ENCODE results near the gene SPATA31C2. TPM values are rescaled to one million over a fixed set of nuclear protein-coding genes. Genes with fewer than 3 reads are reported as not detected.
"Not testable (repeated sequence)": the region's sequence is repeated elsewhere in the genome, so short reads cannot be mapped to it uniquely, and the experiment has no call there.

The SPATA31C2 gene
- total RNA-seq, 1 experiment from 2014 or later = not detected

- Histone ChIP-seq H3K79me2 (ENCODE audit: insufficient read depth, low read length) (no peaks in the 10 kb centered on the region), H3K4me2 (ENCODE audit: low read length) (no peak overlapping the region), H3K4me1 (ENCODE audit: control insufficient read depth in 1 of 2, insufficient read depth in 2 of 2, low read length in 2 of 2) (no peaks in the 10 kb centered on the region), H3K27me3 (ENCODE audit: insufficient read depth, low read length) (0 out of 2 replicates have a peak, but pooled peaks cover 5% of the 10 kb centered on the region), H3K36me3 (ENCODE audit: control insufficient read depth in 1 of 2, insufficient read depth in 2 of 2, low read length in 2 of 2) (no peaks in the 10 kb centered on the region), H3K4me3 (replicated peaks in 1 of 2; ENCODE audit: low read depth in 1 of 2, low read length in 2 of 2) (no peak overlapping the region), H4K20me1 (ENCODE audit: insufficient read depth) (no peaks in the 10 kb centered on the region), H3K9ac (ENCODE audit: low read length) (no peak overlapping the region), H3K9me3 (ENCODE audit: control insufficient read depth in 1 of 2, insufficient read depth in 1 of 2, low read depth in 1 of 2, low read length in 2 of 2) (no peaks in the 10 kb centered on the region), H2AFZ (ENCODE audit: low read depth, low read length, poor library complexity, severe bottlenecking) (no peak overlapping the region), H3K9me2 (ENCODE audit: insufficient read depth) (no peaks in the 10 kb centered on the region), H3K27ac (ENCODE audit: low read depth, low read length) (no peak overlapping the region)
- ChIA-PET CTCF (no interaction called here), RAD21 (ENCODE audit: low non-redundant PET in 1 of 2, low total read pairs in 2 of 2, uncharacterized antibody in 2 of 2, unreplicated experiment in 2 of 2) (no interaction called here), POLR2A (no interaction called here)
- ATAC-seq (no peak), DNase-seq (ENCODE audit: low read depth, low spot score) (no peak)
- intact Hi-C loops (cut with micrococcal nuclease) = no loop called here
- no peak for TF ChIP-seq SP1 (IDR thresholded peaks at IDR 0.05; ENCODE audit: low read depth)
- BruUV-seq (replicated peaks) = no TSS peak
Measured at GRCh38 chr9:88143957-88144625, 5.8 kb upstream of the SPATA31C2 start.

DNA sequence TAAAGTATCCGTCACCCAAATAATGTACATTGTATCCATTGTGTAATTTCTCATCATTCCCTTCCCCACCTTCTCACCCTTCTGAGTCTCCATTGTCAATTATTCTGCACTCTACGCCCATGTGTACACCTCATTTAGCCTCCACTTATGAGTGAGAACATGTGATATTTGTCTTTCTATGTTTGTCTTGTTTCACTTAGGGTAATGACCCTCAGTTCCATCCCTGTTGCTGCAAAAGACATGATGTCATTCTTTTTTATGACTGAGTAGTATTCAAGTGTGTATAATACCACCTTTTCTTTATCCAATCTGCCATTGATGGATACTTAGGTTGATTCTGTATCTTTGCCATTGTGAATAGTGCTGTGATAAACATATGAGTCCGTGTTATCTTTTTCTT lies 4.9 kb upstream of the SPATA31C2 start:
- no peak overlapping the region for H3K4me2 ChIP-seq (ENCODE audit: low read length)
- no peaks in the 10 kb centered on the region for H3K36me3 ChIP-seq (ENCODE audit: control insufficient read depth in 1 of 2, insufficient read depth in 2 of 2, low read length in 2 of 2)
- no peak overlapping the region for H2AFZ ChIP-seq (ENCODE audit: low read depth, low read length, poor library complexity, severe bottlenecking)
- no peaks in the 10 kb centered on the region for H3K9me3 ChIP-seq (ENCODE audit: control insufficient read depth in 1 of 2, insufficient read depth in 1 of 2, low read depth in 1 of 2, low read length in 2 of 2)
- 0 out of 2 replicates have a peak, but pooled peaks cover 5% of the 10 kb centered on the region for H3K27me3 ChIP-seq (ENCODE audit: insufficient read depth, low read length)
- no peaks in the 10 kb centered on the region for H3K4me1 ChIP-seq (ENCODE audit: control insufficient read depth in 1 of 2, insufficient read depth in 2 of 2, low read length in 2 of 2)
- H3K9me2 ChIP-seq (ENCODE audit: insufficient read depth) = no peaks in the 10 kb centered on the region
- H3K9ac ChIP-seq (ENCODE audit: low read length) = no peak overlapping the region
- intact Hi-C loops (cut with micrococcal nuclease) = no loop called here
- DNase-seq (ENCODE audit: low read depth, low spot score) (no peak), ATAC-seq (no peak)
- CTCF ChIA-PET = no interaction called here
- H3K79me2 ChIP-seq (ENCODE audit: insufficient read depth, low read length) = no peaks in the 10 kb centered on the region
- no peaks in the 10 kb centered on the region for H4K20me1 ChIP-seq (ENCODE audit: insufficient read depth)
- no TSS peak for BruUV-seq (replicated peaks)
- RAD21 ChIA-PET (ENCODE audit: low non-redundant PET in 1 of 2, low total read pairs in 2 of 2, uncharacterized antibody in 2 of 2, unreplicated experiment in 2 of 2) = no interaction called here
- H3K27ac ChIP-seq (ENCODE audit: low read depth, low read length) = no peak overlapping the region
- POLR2A ChIA-PET = no interaction called here
- H3K4me3 ChIP-seq (replicated peaks in 1 of 2; ENCODE audit: low read depth in 1 of 2, low read length in 2 of 2) = no peak overlapping the region
- TF ChIP-seq YY1 (IDR thresholded peaks at IDR 0.05; ENCODE audit: extremely low read depth, insufficient replicate concordance, low read depth, low read length) (no peak), JUND (IDR thresholded peaks at IDR 0.05) (no peak), FOSL1 (IDR thresholded peaks at IDR 0.05; ENCODE audit: low read depth) (no peak), RAD21 (IDR thresholded peaks at IDR 0.05; ENCODE audit: low read depth) (no peak), SIN3A (IDR thresholded peaks at IDR 0.05; ENCODE audit: low read depth) (no peak), ZFX (IDR thresholded peaks at IDR 0.05) (no peak), SP1 (IDR thresholded peaks at IDR 0.05; ENCODE audit: low read depth) (no peak), POLR2AphosphoS5 (IDR thresholded peaks at IDR 0.05; ENCODE audit: low read depth, low read length) (no peak), POLR2A (IDR thresholded peaks at IDR 0.05; ENCODE audit: borderline replicate concordance, extremely low read depth, insufficient read depth, insufficient read length) (no peak), ZBTB33 (IDR thresholded peaks at IDR 0.05; ENCODE audit: extremely low read depth, insufficient replicate concordance, low read length) (no peak), CBX3 (IDR thresholded peaks at IDR 0.05; ENCODE audit: low read depth) (no peak), ZNF274 (IDR thresholded peaks at IDR 0.05; ENCODE audit: low read depth, low read length) (no peak), SRF (IDR thresholded peaks at IDR 0.05; ENCODE audit: low read depth) (no peak)
- TF ChIP-seq, protein P1, sequence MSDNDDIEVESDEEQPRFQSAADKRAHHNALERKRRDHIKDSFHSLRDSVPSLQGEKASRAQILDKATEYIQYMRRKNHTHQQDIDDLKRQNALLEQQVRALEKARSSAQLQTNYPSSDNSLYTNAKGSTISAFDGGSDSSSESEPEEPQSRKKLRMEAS (IDR thresholded peaks at IDR 0.05) = no peak

DNA sequence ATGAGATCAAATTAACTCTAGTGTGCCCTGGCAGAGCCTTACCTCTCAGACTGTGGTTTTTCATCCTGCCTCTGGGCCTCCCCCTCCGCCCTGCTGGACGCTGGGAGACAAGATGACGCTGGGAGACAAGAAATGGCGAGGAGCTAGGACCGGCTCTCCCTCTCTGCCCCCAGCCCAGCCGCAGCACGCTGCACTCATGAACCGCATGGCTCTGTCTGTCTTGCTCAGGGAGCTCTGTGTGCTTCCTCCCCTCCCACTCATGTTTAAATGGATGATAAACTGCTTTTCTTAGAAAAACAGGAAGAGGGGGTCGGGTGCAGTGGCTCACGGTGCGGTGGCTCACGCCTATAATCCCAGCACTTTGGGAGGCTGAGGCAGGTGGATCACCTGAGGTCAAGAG lies 4.7 kb downstream of the SPATA31C2 start:
- H3K4me1 ChIP-seq (ENCODE audit: control insufficient read depth in 1 of 2, insufficient read depth in 2 of 2, low read length in 2 of 2); H3K4me2 ChIP-seq (ENCODE audit: low read length); H3K9ac ChIP-seq (ENCODE audit: low read length); BruUV-seq (replicated peaks); H3K9me3 ChIP-seq (ENCODE audit: control insufficient read depth in 1 of 2, insufficient read depth in 1 of 2, low read depth in 1 of 2, low read length in 2 of 2); ATAC-seq; RAD21 ChIA-PET (ENCODE audit: low non-redundant PET in 1 of 2, low total read pairs in 2 of 2, uncharacterized antibody in 2 of 2, unreplicated experiment in 2 of 2); H3K79me2 ChIP-seq (ENCODE audit: insufficient read depth, low read length); CTCF ChIA-PET; H3K4me3 ChIP-seq (replicated peaks in 1 of 2; ENCODE audit: low read depth in 1 of 2, low read length in 2 of 2); intact Hi-C loops (cut with micrococcal nuclease); DNase-seq (ENCODE audit: low read depth, low spot score); POLR2A ChIA-PET; H3K27me3 ChIP-seq (ENCODE audit: insufficient read depth, low read length); H3K27ac ChIP-seq (ENCODE audit: low read depth, low read length); H3K9me2 ChIP-seq (ENCODE audit: insufficient read depth); H3K36me3 ChIP-seq (ENCODE audit: control insufficient read depth in 1 of 2, insufficient read depth in 2 of 2, low read length in 2 of 2); H2AFZ ChIP-seq (ENCODE audit: low read depth, low read length, poor library complexity, severe bottlenecking); H4K20me1 ChIP-seq (ENCODE audit: insufficient read depth): not testable (repeated sequence)
